HepG2 (cell line): ENCODE results near the gene CPT1C. TPM values are rescaled to one million over a fixed set of nuclear protein-coding genes. Genes with fewer than 3 reads are reported as not detected.

Source experiments
- BORCS8-MEF2B ChIP-seq: sonication (generic); formaldehyde crosslinking; IDR thresholded peaks from 2 replicates; pipeline ENCODE4 v1.8.0; 2022; ENCODE audit warnings: mild to moderate bottlenecking, missing genetic modification reagents
- CREB1 ChIP-seq, 2 experiments: fragments of 450-650 bp in 1 of 2; IDR thresholded peaks; 2 replicates each; pipeline ENCODE4 v1.6.1; 2016 to 2017; ENCODE audit warnings: control low read depth in 1 of 2, mild to moderate bottlenecking in 1 of 2, missing compliant biosample characterization in 1 of 2, missing genetic modification characterization in 1 of 2
- FOSL2 ChIP-seq: sonication (generic); formaldehyde crosslinking; IDR thresholded peaks from 2 replicates; pipeline ENCODE4 v1.4.0; 2020; ENCODE audit warnings: missing genetic modification reagents
- FOXK2 ChIP-seq: fragments of 450-650 bp; IDR thresholded peaks from 2 replicates; pipeline ENCODE4 v1.6.1; 2016
- GABPB1 ChIP-seq: IDR thresholded peaks from 2 replicates; pipeline ENCODE4 v1.6.1; 2016; ENCODE audit warnings: mild to moderate bottlenecking, missing genetic modification reagents, moderate library complexity, missing compliant biosample characterization
- HNRNPK ChIP-seq: fragments of 200-400 bp; formaldehyde crosslinking; IDR thresholded peaks from 2 replicates; pipeline ENCODE4 v1.6.1; 2018; ENCODE audit warnings: low read length, low read depth, moderate library complexity, mild to moderate bottlenecking; ENCODE audit not compliant: poor library complexity, severe bottlenecking
- HNRNPL ChIP-seq: fragments of 200-400 bp; formaldehyde crosslinking; IDR thresholded peaks from 2 replicates; pipeline ENCODE4 v1.6.1; 2017; ENCODE audit warnings: mild to moderate bottlenecking, low read depth, low read length
- HNRNPUL1 ChIP-seq: fragments of 200-400 bp; formaldehyde crosslinking; IDR thresholded peaks from 2 replicates; pipeline ENCODE4 v1.6.1; 2017; ENCODE audit warnings: low read depth, mild to moderate bottlenecking, low read length, moderate library complexity
- KDM5A ChIP-seq: fragments of 200-600 bp; sonication (generic); IDR thresholded peaks from 2 replicates; pipeline ENCODE4 v1.7.0; 2018; ENCODE audit warnings: antibody characterized with exemption, mild to moderate bottlenecking, low read length, borderline replicate concordance
- MLLT10 ChIP-seq: sonication (generic); formaldehyde crosslinking; IDR thresholded peaks from 2 replicates; pipeline ENCODE4 v1.4.0; 2020; ENCODE audit warnings: missing genetic modification reagents
- MXI1 ChIP-seq: IDR thresholded peaks from 3 replicates; pipeline ENCODE4 v1.6.1; 2012; ENCODE audit warnings: low read depth, low read length, inconsistent platforms, borderline replicate concordance
- NR2F6 ChIP-seq, 2 experiments: IDR thresholded peaks; 2 replicates each; pipeline ENCODE4 v1.6.1; 2016; ENCODE audit warnings: antibody characterized with exemption in 1 of 2, mild to moderate bottlenecking in 1 of 2
- ZC3H13 ChIP-seq: sonication (generic); formaldehyde crosslinking; IDR thresholded peaks from 2 replicates; pipeline ENCODE4 v1.8.1; 2023; ENCODE audit warnings: mild to moderate bottlenecking, missing genetic modification reagents, moderate library complexity
- ZHX2 ChIP-seq, 2 experiments: sonication (generic) in 1 of 2; formaldehyde crosslinking in 1 of 2; IDR thresholded peaks; 2 replicates each; pipeline versions ENCODE4 v1.6.1 to v1.9.0; 2014 to 2022; ENCODE audit warnings: antibody characterized with exemption in 1 of 2, borderline replicate concordance in 1 of 2, inconsistent platforms in 1 of 2, low read depth in 1 of 2, missing genetic modification reagents in 1 of 2
- ZIK1 ChIP-seq: sonication (generic); formaldehyde crosslinking; IDR thresholded peaks from 2 replicates; pipeline ENCODE4 v1.5.0; 2020; ENCODE audit warnings: mild to moderate bottlenecking, low read depth, missing genetic modification reagents, borderline replicate concordance
- ZNF350 ChIP-seq: sonication (generic); formaldehyde crosslinking; IDR thresholded peaks from 2 replicates; pipeline ENCODE4 v1.4.0; 2020; ENCODE audit warnings: mild to moderate bottlenecking, low read depth, missing genetic modification reagents, borderline replicate concordance
- ZNF562 ChIP-seq: sonication (generic); formaldehyde crosslinking; IDR thresholded peaks from 2 replicates; pipeline ENCODE4 v1.8.0; 2022; ENCODE audit warnings: missing genetic modification reagents, borderline replicate concordance
- ZNF607 ChIP-seq: sonication (generic); formaldehyde crosslinking; IDR thresholded peaks from 2 replicates; pipeline ENCODE4 v1.5.1; 2020; ENCODE audit warnings: missing genetic modification reagents, mild to moderate bottlenecking, borderline replicate concordance
- ZNF775 ChIP-seq: sonication (generic); formaldehyde crosslinking; IDR thresholded peaks from 2 replicates; pipeline ENCODE4 v1.4.0; 2020; ENCODE audit warnings: missing genetic modification reagents, mild to moderate bottlenecking, moderate library complexity, borderline replicate concordance
- ZSCAN9 ChIP-seq: IDR thresholded peaks from 2 replicates; pipeline ENCODE4 v1.6.1; 2016; ENCODE audit warnings: borderline replicate concordance
- polyA plus RNA-seq, 8 experiments: library from polyadenylated mRNA; depleted of rRNA in 3 of 8; stranded (reverse) in 7 of 8; unstranded in 1 of 8; fragments of >200 nt; fragmentation: Illumina TruSeq in 4 of 8; extraction: Trizol in 4 of 8; gene quantifications; 2 replicates each; pipeline versions ENCODE4 v1.2.1 to v1.2.3, GENCODE V29; 2011 to 2016; ENCODE audit warnings: low read depth in 4 of 8, missing spikeins in 1 of 8, mixed read lengths in 1 of 8; ENCODE audit not compliant: insufficient read depth in 1 of 8
- total RNA-seq, 5 experiments: library from RNA; depleted of rRNA; stranded (reverse); fragments of >200 nt; fragmentation: Illumina TruSeq; extraction: Trizol; gene quantifications; 2 replicates each; pipeline ENCODE4 v1.2.3, GENCODE V29; 2016; ENCODE audit warnings: low read depth in 1 of 5
- TF ChIP-seq, protein P1 (sequence below): sonication (generic); formaldehyde crosslinking; IDR thresholded peaks from 2 replicates; pipeline ENCODE4 v1.5.1; 2020; ENCODE audit warnings: missing genetic modification reagents, mild to moderate bottlenecking, borderline replicate concordance

The CPT1C gene
- total and polyA plus RNA-seq, 2 of the 13 experiments (the other 11 are each of a cell fraction or from before 2014, with no cell fraction given): 0.18 TPM; not detected in 1

DNA sequence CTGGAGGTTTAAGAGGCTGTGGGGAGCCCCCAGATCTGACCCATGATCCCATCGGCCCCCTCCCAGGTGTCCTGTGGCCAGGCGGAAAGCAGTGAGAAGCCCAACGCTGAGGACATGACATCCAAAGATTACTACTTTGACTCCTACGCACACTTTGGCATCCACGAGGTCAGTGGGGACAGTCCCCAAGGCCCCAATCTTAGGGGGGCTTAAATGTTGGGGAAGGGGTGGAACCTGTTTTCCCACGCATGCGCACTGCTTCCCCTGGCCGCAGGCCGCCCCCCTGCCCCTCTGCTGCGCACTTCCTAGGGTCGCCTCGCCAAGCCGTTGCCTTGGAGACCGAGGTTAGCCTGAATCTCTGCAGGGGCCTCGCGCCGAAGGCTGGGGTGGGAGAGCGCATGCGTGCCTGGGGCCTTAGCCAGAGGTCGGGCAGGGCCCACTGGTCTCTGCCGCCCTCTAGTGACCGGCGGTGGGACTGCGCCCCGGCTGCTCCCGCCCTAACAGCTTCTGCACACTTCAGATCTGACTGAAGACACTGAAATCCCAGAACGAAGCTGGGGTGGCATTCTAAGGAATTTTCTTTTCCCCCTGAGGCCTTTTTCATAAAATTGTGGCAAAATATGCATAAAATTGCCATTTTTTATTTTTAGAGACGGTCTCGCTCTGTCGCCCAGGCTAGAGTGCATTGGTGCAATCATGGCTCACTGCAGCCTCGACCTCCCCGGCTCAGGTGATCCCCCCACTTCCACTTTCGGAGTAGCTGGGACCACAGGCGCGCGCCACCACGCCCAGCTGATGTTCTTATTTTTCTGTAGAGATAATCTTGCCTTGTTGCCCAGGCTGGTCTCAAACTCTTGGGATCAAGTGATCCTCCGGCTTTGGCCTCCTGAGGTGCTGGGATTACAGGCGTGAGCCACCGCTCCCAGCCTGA lies 10.2 kb upstream of the CPT1C start (continued):
- TF ChIP-seq ZNF350 (no peak), ZNF775 (CRISPR knock-in tag) (no peak), ZHX2 (IDR thresholded peaks at IDR 0.05; ENCODE audit: low read depth) (no peak), ZHX2 (CRISPR knock-in tag; IDR thresholded peaks at IDR 0.05; ENCODE audit: borderline replicate concordance) (no peak), ZNF562 (no peak), FOXK2 (no peak), ZC3H13 (CRISPR knock-in tag) (no peak), NR2F6 (IDR thresholded peaks at IDR 0.05) (no peak), NR2F6 (CRISPR knock-in tag; IDR thresholded peaks at IDR 0.05) (peak; percentile 52; the same call in 1 of the 2 replicates), ZSCAN9 (CRISPR knock-in tag) (0 out of 2 replicates have a peak, but pooled peaks have one; percentile 4), CREB1 (IDR thresholded peaks at IDR 0.05) (no peak), CREB1 (CRISPR knock-in tag; IDR thresholded peaks at IDR 0.05) (no peak), HNRNPUL1 (no peak), MXI1 (peak; percentile 67; the same call in 2 of the 3 replicates), KDM5A (no peak), BORCS8-MEF2B (CRISPR knock-in tag) (peak; percentile 41; the same call in 1 of the 2 replicates), HNRNPK (peak; percentile 54), GABPB1 (CRISPR knock-in tag) (peak; percentile 62; the same call in 1 of the 2 replicates), ZIK1 (CRISPR knock-in tag) (no peak), ZNF607 (CRISPR knock-in tag) (no peak), MLLT10 (CRISPR knock-in tag) (no peak), HNRNPL (no peak), FOSL2 (no peak)
- TF ChIP-seq, protein P1, sequence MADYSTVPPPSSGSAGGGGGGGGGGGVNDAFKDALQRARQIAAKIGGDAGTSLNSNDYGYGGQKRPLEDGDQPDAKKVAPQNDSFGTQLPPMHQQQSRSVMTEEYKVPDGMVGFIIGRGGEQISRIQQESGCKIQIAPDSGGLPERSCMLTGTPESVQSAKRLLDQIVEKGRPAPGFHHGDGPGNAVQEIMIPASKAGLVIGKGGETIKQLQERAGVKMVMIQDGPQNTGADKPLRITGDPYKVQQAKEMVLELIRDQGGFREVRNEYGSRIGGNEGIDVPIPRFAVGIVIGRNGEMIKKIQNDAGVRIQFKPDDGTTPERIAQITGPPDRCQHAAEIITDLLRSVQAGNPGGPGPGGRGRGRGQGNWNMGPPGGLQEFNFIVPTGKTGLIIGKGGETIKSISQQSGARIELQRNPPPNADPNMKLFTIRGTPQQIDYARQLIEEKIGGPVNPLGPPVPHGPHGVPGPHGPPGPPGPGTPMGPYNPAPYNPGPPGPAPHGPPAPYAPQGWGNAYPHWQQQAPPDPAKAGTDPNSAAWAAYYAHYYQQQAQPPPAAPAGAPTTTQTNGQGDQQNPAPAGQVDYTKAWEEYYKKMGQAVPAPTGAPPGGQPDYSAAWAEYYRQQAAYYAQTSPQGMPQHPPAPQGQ: no peak
